GM18909 (cell line): ENCODE results near the gene MKI67.
A peak's percentile ranks its signal among the peaks of the same experiment; 100 is the strongest.
"Not testable (repeated sequence)": the region's sequence is repeated elsewhere in the genome, so short reads cannot be mapped to it uniquely, and the experiment has no call there.

Experiments used
- ATAC-seq: cut with Tn5 transposase; IDR thresholded peaks from one replicate; pipeline ENCODE4 v1.9.1; 2021; ENCODE audit warnings: mild to moderate bottlenecking; ENCODE audit not compliant: unreplicated experiment, poor library complexity

The MKI67 gene

GRCh38 chr10:128125944-128126764 lies at the start of gene MKI67:
MKI67 (minus strand) TSS chr10:128126423; CDS start chr10:128125667, 756 bp downstream.
- peak; percentile 86 for ATAC-seq

- no peak for ATAC-seq
Measured at GRCh38 chr10:128174581-128175559, 48.6 kb upstream of the MKI67 start.

GRCh38 chr10:128173386-128173785 lies 47.2 kb upstream of the MKI67 start:
- no peak for ATAC-seq

- no peak for ATAC-seq
Measured at GRCh38 chr10:128172756-128173155, 46.5 kb upstream of the MKI67 start.

GRCh38 chr10:128169811-128170379 lies 43.7 kb upstream of the MKI67 start:
- ATAC-seq = no peak

- ATAC-seq = no peak
Measured at GRCh38 chr10:128167926-128168520, 41.8 kb upstream of the MKI67 start.

GRCh38 chr10:128167123-128167522 lies 40.9 kb upstream of the MKI67 start:
- ATAC-seq = not testable (repeated sequence)

GRCh38 chr10:128166151-128166550 lies 39.9 kb upstream of the MKI67 start:
- no peak for ATAC-seq

GRCh38 chr10:128165536-128165935 lies 39.3 kb upstream of the MKI67 start:
- ATAC-seq = no peak

- ATAC-seq = no peak
Measured at GRCh38 chr10:128163701-128164100, 37.5 kb upstream of the MKI67 start.

- ATAC-seq = peak; percentile 43
Measured at GRCh38 chr10:128161031-128161430, 34.8 kb upstream of the MKI67 start.

- ATAC-seq = no peak
Measured at GRCh38 chr10:128160297-128160711, 34.1 kb upstream of the MKI67 start.

- ATAC-seq = no peak
Measured at GRCh38 chr10:128158021-128158795, 32.0 kb upstream of the MKI67 start.

- no peak for ATAC-seq
Measured at GRCh38 chr10:128156999-128157755, 31.0 kb upstream of the MKI67 start.

GRCh38 chr10:128152741-128153580 lies 26.7 kb upstream of the MKI67 start:
- no peak for ATAC-seq

GRCh38 chr10:128151031-128151430 lies 24.8 kb upstream of the MKI67 start:
- ATAC-seq = no peak

- no peak for ATAC-seq
Measured at GRCh38 chr10:128150561-128150960, 24.3 kb upstream of the MKI67 start.

- ATAC-seq = peak; percentile 92
Measured at GRCh38 chr10:128150045-128150493, 23.8 kb upstream of the MKI67 start.
